Esophagus muscularis mucosa (tissue), 4 donors: ENCODE measurements around the gene TMF1. TPM values are rescaled to one million over a fixed set of nuclear protein-coding genes. Genes with fewer than 3 reads are reported as not detected.

Source experiments
- DNase-seq: peaks from one replicate; pipeline ENCODE4 v3.0.0-alpha.2; 2017; ENCODE audit errors: extremely low spot score
- H3K27ac ChIP-seq, 4 donors: fragments of 200-600 bp; sonication (generic); replicated peaks in 1 of 4; 1 replicate in 3 of 4; 2 replicates in 1 of 4; pipeline ENCODE4 v1.5.1; 2016 to 2019; ENCODE audit warnings: mild to moderate bottlenecking in 1 of 4
- H3K27me3 ChIP-seq, 4 donors: fragments of 200-600 bp; sonication (generic); one replicate each; pipeline versions ENCODE4 v1.5.1 to v1.6.0; 2016 to 2019
- H3K36me3 ChIP-seq, 4 donors: fragments of 200-600 bp; sonication (generic); one replicate each; pipeline ENCODE4 v1.5.1; 2016 to 2019
- H3K4me1 ChIP-seq, 4 donors: fragments of 200-600 bp; sonication (generic); one replicate each; pipeline ENCODE4 v1.5.1; 2016 to 2019
- H3K4me3 ChIP-seq, 4 donors: fragments of 200-600 bp; sonication (generic); 1 replicate in 2 of 4; 2 replicates in 2 of 4; pipeline ENCODE4 v1.5.1; 2016 to 2019; ENCODE audit warnings: mild to moderate bottlenecking in 4 of 4, moderate library complexity in 1 of 4
- H3K9me3 ChIP-seq, 4 donors: fragments of 200-600 bp; sonication (generic); 1 replicate in 3 of 4; 2 replicates in 1 of 4; pipeline ENCODE4 v1.5.1; 2016 to 2019
- CTCF ChIP-seq, 3 experiments: fragments of 200-600 bp in 2 of 3; fragments of 450-650 bp in 1 of 3; sonication (generic) in 2 of 3; IDR thresholded peaks; one replicate each; pipeline ENCODE4 v1.5.1; 2017 to 2019; ENCODE audit warnings: antibody characterized with exemption in 3 of 3, mild to moderate bottlenecking in 2 of 3, moderate library complexity in 1 of 3
- EP300 ChIP-seq: sonication (generic); formaldehyde crosslinking; IDR thresholded peaks from one replicate; pipeline ENCODE4 v1.6.1; 2017; ENCODE audit warnings: antibody characterized with exemption
- POLR2A ChIP-seq: fragments of 450-650 bp; IDR thresholded peaks from one replicate; pipeline ENCODE4 v1.6.1; 2017; ENCODE audit warnings: antibody characterized with exemption, moderate library complexity, mild to moderate bottlenecking, low read depth
- POLR2AphosphoS5 ChIP-seq, 2 donors: sonication (generic); formaldehyde crosslinking; IDR thresholded peaks; one replicate each; pipeline ENCODE4 v1.6.1; 2017; ENCODE audit warnings: antibody characterized with exemption in 2 of 2
- WGBS: methylation state at CpG from one replicate; pipeline ENCODE4 v1.1.5; 2018; 5-methylcytosine and 5-hydroxymethylcytosine counted together
- intact Hi-C: fragments of 100-400 bp; cut with DNase I; formaldehyde crosslinking; loops from one replicate; pipeline ENCODE4 v1.15.1; 2023
- total RNA-seq, 4 donors: library from RNA; depleted of rRNA; stranded (reverse); fragments of >200 nt; gene quantifications; one replicate each; pipeline versions ENCODE4 v1.1.0 to v1.2.1, GENCODE V29; 2016

Gene TMF1
- total RNA-seq, 4 donors from 2014 or later, result 23.0 to 35.8 (median 33.9) TPM

- Histone ChIP-seq H3K27me3 (no peaks in the 10 kb centered on the region), H3K27ac (no peak overlapping the region), H3K36me3 (peaks cover 72 to 99% (median 91%) of the 10 kb centered on the region in 4 donors), H3K4me3 (no peak overlapping the region), H3K9me3 (no peaks in the 10 kb centered on the region), H3K4me1 (no peaks in the 10 kb centered on the region)
- no peak for DNase-seq
- intact Hi-C loops, result no loop called here
- WGBS, result 82% methylated on average over 7 of the region's 7 CpGs
- TF ChIP-seq EP300 (no peak), POLR2AphosphoS5 (IDR thresholded peaks at IDR 0.05) (no peak), CTCF (IDR thresholded peaks at IDR 0.05) (no peak), POLR2A (no peak)
Measured at GRCh38 chr3:69033470-69033869, 18.7 kb downstream of the TMF1 start.

- no peak overlapping the region for H3K4me3 ChIP-seq
- WGBS, result 96% methylated on average over 9 of the region's 9 CpGs
- H3K4me1 ChIP-seq, result no peaks in the 10 kb centered on the region
- H3K27ac ChIP-seq, result no peak overlapping the region
- no peaks in the 10 kb centered on the region for H3K9me3 ChIP-seq
- no peaks in the 10 kb centered on the region for H3K27me3 ChIP-seq
- intact Hi-C loops, result no loop called here
- H3K36me3 ChIP-seq, result peaks cover 70 to 99% (median 88%) of the 10 kb centered on the region in 4 donors
- no peak for DNase-seq
- TF ChIP-seq EP300 (no peak), POLR2A (no peak), POLR2AphosphoS5 (IDR thresholded peaks at IDR 0.05) (no peak), CTCF (IDR thresholded peaks at IDR 0.05) (no peak)
Measured at GRCh38 chr3:69032737-69033136, 19.4 kb downstream of the TMF1 start.

- no peaks in the 10 kb centered on the region for H3K27me3 ChIP-seq
- H3K4me3 ChIP-seq, result no peak overlapping the region
- H3K27ac ChIP-seq, result no peak overlapping the region
- intact Hi-C loops, result no loop called here
- no peak for TF ChIP-seq CTCF (IDR thresholded peaks at IDR 0.05)
- TF ChIP-seq POLR2AphosphoS5 (IDR thresholded peaks at IDR 0.05), result no peak
- no peak for TF ChIP-seq EP300
- no peak for TF ChIP-seq POLR2A
- DNase-seq, result no peak
- H3K4me1 ChIP-seq, result no peaks in the 10 kb centered on the region
- WGBS, result 94% methylated on average over 2 of the region's 2 CpGs
- peaks cover 64 to 99% (median 88%) of the 10 kb centered on the region in 4 donors for H3K36me3 ChIP-seq
- H3K9me3 ChIP-seq, result no peaks in the 10 kb centered on the region
Measured at GRCh38 chr3:69032142-69032541, 20.0 kb downstream of the TMF1 start.

- Histone ChIP-seq H3K36me3 (peaks cover 59 to 100% (median 88%) of the 10 kb centered on the region in 4 donors), H3K9me3 (no peaks in the 10 kb centered on the region), H3K4me1 (no peaks in the 10 kb centered on the region), H3K27ac (no peak overlapping the region), H3K27me3 (no peaks in the 10 kb centered on the region), H3K4me3 (no peak overlapping the region)
- 74% methylated on average over 1 of the region's 1 CpG for WGBS
- no peak for DNase-seq
- TF ChIP-seq EP300 (no peak), CTCF (IDR thresholded peaks at IDR 0.05) (no peak), POLR2AphosphoS5 (IDR thresholded peaks at IDR 0.05) (no peak), POLR2A (no peak)
- intact Hi-C loops, result no loop called here
Measured at GRCh38 chr3:69031635-69032034, 20.5 kb downstream of the TMF1 start.

- no peak overlapping the region for H3K4me3 ChIP-seq
- H3K27ac ChIP-seq, result no peak overlapping the region
- no peaks in the 10 kb centered on the region for H3K4me1 ChIP-seq
- no peak for TF ChIP-seq POLR2A
- no peak for TF ChIP-seq POLR2AphosphoS5 (IDR thresholded peaks at IDR 0.05)
- no peak for TF ChIP-seq CTCF (IDR thresholded peaks at IDR 0.05)
- no peak for TF ChIP-seq EP300
- no peak for DNase-seq
- H3K9me3 ChIP-seq, result no peaks in the 10 kb centered on the region
- no peaks in the 10 kb centered on the region for H3K27me3 ChIP-seq
- peaks cover 10 to 69% (median 34%) of the 10 kb centered on the region in 4 donors for H3K36me3 ChIP-seq
- intact Hi-C loops, result no loop called here
- WGBS, result 75% methylated on average over 4 of the region's 4 CpGs
Measured at GRCh38 chr3:69020857-69021256, 31.3 kb downstream of the TMF1 start.
